Measurements from ENCODE around the gene IFIT2.

GRCh38 chr10:89256962-89257361 lies 44.9 kb upstream of the IFIT2 start:
- TF ChIP-seq, protein P1, sequence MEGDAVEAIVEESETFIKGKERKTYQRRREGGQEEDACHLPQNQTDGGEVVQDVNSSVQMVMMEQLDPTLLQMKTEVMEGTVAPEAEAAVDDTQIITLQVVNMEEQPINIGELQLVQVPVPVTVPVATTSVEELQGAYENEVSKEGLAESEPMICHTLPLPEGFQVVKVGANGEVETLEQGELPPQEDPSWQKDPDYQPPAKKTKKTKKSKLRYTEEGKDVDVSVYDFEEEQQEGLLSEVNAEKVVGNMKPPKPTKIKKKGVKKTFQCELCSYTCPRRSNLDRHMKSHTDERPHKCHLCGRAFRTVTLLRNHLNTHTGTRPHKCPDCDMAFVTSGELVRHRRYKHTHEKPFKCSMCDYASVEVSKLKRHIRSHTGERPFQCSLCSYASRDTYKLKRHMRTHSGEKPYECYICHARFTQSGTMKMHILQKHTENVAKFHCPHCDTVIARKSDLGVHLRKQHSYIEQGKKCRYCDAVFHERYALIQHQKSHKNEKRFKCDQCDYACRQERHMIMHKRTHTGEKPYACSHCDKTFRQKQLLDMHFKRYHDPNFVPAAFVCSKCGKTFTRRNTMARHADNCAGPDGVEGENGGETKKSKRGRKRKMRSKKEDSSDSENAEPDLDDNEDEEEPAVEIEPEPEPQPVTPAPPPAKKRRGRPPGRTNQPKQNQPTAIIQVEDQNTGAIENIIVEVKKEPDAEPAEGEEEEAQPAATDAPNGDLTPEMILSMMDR (IDR thresholded peaks at IDR 0.05; ENCODE audit: poor library complexity): no peak
- TF ChIP-seq EZH2 (IDR thresholded peaks at IDR 0.05; ENCODE audit: borderline replicate concordance): no peak
- TF ChIP-seq EZH2phosphoT487 (IDR thresholded peaks at IDR 0.05; ENCODE audit: low read depth, severe bottlenecking, unreplicated experiment): no peak
